Measurements from ENCODE around the gene CAMK2A. TPM values are rescaled to one million over a fixed set of nuclear protein-coding genes. Genes with fewer than 3 reads are reported as not detected.

Gene CAMK2A
- under 0.01 TPM for total RNA-seq

GRCh38 chr5:150289551-150290390 is at the start of gene CAMK2A:
Gene CAMK2A (minus strand): TSS chr5:150289773. CDS start chr5:150289625, 148 bp downstream.
- DNase-seq (ENCODE audit: low read depth in 2 of 3, low spot score in 2 of 3) = no peak

DNA sequence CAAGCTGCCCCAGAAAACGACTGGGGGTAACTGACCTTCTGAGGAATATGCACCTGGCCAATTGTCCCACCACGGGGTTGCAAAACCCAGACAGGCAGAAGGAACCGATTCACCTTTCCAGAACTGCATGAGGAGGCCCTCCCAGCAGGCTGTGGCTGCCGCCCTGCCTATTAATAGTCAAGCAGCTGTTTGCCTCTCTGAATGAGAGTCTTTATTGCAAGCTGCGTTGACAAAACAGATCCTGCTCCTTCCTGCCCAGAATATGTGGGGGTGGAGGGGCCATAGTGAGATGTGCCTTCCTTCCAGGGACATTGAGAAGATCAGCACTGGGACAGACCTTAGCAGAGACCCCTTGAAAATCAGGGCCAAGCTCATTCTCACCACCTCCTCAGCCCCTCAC is 49.6 kb upstream of the CAMK2A start:
- DNase-seq (ENCODE audit: low read depth in 2 of 3, low spot score in 2 of 3) = no peak

DNA sequence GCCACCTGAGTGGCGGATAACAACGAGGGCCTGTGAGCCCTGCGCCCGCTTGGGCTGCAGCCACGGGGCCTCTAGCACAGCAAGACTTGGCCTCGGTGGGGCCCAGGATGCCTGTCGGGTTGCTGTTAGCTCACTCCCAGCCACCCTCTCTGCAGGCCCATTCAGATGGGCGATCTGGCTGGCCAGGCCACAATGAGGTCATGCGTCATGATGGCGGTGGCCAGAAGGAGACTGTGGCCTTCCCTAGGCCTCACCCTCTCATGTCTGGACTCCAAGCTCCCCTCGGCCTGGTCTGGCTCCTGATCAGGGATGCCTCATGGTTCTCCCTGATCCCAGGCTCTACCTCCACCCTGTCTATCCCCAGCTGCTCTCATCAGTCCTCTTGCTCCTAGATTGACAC is 49.0 kb upstream of the CAMK2A start:
- no peak for DNase-seq (ENCODE audit: low read depth in 2 of 3, low spot score in 2 of 3)

GRCh38 chr5:150335778-150336177 is 46.2 kb upstream of the CAMK2A start:
- no peak for DNase-seq (ENCODE audit: low read depth in 2 of 3, low spot score in 2 of 3)

- no peak for DNase-seq (ENCODE audit: low read depth in 2 of 3, low spot score in 2 of 3)
Measured at GRCh38 chr5:150333400-150333799, 43.8 kb upstream of the CAMK2A start.

DNA sequence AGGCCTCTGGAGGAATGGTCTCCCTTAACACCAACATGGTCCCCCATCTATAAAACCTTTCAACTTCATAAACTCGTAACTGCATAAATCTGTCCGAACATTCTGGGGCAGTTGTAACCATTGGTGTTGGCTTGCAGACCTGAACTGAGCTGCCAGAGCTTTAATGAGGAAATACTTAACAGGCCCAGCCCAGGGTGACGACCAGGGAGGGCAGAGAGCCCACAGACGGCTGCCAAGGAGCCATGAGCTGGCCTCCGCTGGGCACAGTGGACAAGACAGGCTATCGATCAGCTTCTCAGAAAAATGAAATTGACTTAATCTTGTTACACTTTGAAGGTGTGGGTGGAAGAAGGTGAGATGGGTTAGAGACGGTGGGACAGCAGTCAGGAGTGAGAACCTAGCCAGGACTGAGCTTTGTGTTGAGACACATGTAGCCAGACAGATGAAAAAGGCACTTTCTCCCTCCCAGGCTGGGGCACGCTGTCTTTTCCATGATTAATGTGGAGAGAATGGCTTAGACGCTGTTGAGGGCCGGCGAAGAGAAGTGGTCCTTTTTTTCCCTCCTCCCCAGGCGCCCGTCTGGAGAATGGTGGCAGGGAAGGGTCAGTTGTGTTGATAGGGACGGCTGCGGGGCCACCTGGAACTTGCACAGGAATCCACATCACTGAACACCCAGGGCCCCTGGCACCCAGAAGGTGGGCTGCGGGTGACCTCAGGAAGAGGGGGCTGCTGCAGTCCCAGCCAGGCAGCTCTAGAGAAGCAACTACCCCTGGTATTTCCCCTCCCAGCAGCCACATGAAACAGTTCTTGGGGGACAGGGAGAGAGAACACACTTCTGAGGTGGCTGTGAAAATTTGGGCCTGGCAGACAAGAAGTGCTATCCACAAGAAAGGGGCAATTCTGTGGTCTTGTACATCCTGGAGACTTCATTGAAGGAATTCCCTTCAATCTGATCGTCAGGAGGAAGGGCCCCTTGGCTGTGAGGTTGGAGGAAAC is 40.6 kb upstream of the CAMK2A start:
- no peak for DNase-seq (ENCODE audit: low read depth in 2 of 3, low spot score in 2 of 3)

DNA sequence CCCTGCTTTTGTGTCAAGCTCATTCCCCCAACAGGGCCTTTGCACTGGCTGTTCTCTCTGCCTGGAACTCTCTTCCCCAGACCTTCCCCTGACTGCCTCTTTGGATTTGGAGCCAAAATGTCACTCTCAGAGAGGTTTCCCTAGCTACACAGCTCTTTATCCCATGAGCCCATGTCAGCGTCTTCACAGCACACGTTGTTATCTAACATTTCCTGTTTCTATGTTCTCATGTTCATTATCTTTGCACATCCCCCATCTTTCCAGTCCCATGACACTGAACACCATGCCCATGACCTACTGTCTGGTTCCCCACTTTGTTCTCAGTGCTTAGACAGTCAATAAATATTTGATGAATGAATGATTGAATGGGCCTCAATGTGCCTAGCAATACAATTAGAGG is 39.5 kb upstream of the CAMK2A start:
- DNase-seq (ENCODE audit: low read depth in 2 of 3, low spot score in 2 of 3) = no peak

DNA sequence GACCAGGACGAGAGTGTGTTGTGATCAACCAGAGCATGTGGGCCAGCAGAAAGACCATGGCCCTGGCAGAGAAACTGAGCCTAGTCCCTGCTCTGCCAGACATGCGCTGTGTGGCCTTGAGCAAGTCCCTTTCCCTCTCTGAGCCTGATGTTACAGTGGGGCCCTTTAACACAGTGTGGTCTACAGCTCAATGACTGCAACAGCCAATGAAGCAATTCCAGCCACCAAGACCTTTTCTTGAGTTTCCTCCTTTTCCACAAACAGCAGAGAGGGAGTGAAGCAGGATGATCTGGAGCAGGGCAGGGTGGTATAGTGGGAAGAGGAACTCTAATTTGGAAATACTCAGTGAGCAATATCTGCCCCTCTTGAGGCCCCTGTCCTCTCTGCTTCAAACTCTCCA is 38.9 kb upstream of the CAMK2A start:
- no peak for DNase-seq (ENCODE audit: low read depth in 2 of 3, low spot score in 2 of 3)

DNA sequence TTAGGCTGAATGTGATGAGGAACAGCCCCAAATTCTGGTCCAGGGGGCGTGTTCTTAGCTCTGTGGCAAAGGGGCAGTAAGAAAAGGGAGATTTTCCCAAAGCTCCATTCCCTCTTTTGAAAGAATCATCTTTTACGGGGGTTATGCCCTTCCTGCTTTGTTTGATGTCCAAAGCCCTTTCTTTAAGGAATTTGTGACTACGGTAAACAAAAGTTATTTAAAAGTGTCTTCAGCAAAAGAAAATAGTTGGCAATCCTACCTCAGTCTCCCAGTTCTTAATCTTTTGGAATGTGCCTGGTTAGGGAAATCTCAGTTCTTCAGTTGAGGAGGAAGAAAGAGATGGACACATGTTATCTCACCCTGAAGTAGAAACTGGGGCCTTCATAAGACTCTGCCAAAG is 37.6 kb upstream of the CAMK2A start:
- no peak for DNase-seq (ENCODE audit: low read depth in 2 of 3, low spot score in 2 of 3)

- no peak for DNase-seq (ENCODE audit: low read depth in 2 of 3, low spot score in 2 of 3)
Measured at GRCh38 chr5:150326707-150327106, 37.1 kb upstream of the CAMK2A start.

DNA sequence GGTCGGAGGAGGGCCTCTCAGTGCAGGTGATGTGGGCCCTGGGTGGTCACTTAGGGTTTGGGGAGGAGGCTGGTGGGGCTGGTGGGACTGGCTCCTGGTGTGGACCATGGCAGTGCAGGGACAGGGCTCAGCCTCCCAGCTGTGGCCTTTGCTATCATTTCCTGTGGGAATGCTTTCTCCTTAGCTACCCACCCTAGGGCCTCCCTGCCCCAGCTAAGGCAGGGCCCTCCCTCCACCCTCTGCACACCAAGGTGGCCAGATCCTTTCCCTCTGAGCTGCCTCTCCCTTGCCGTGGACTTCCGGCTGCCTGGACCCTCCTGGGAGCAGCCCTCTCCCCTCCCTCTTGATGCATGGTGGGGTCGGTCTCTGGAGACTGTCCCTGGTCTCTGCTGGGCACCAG is 35.9 kb upstream of the CAMK2A start:
- no peak for DNase-seq (ENCODE audit: low read depth in 2 of 3, low spot score in 2 of 3)

DNA sequence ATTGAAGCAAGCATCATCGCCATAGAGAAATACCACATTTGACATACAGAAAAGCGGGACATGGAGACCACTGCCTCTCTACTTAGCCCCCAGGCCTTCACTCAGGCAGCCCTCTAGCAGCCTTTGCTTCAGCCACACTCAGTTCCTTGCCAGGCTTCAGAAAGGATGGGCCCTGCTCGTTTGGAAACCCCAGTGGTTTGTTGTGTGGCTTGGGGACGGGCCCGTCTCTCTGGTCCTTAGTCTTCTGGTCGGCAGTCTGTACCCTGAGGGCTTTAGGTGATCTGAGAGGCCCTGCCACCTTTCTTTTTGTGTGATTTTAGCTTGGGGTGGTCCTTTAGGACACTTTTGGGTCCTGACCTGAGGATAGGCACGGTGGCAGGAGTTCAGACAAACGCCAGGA is 34.2 kb upstream of the CAMK2A start:
- DNase-seq (ENCODE audit: low read depth in 2 of 3, low spot score in 2 of 3) = no peak

DNA sequence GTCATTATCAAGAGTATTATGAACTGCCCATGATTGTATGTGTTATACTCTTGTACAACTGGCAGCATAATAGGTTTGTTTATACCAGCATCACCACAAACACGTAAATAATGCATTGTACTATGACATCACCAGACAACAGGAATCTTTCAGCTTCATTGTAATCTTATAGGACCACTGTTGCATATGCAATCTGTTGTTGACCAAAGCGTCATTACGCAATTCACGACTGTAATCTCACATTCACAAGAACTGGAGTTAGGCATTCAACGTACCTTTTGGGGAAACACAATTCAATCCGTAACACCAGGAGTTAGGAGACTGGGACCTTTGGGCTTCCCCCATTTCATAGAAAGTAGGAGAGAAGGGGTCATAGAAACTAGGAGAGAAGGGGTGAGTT is 33.5 kb upstream of the CAMK2A start:
- DNase-seq (ENCODE audit: low read depth in 2 of 3, low spot score in 2 of 3) = no peak

- DNase-seq (ENCODE audit: low read depth in 2 of 3, low spot score in 2 of 3) = no peak
Measured at GRCh38 chr5:150322202-150322601, 32.6 kb upstream of the CAMK2A start.

DNA sequence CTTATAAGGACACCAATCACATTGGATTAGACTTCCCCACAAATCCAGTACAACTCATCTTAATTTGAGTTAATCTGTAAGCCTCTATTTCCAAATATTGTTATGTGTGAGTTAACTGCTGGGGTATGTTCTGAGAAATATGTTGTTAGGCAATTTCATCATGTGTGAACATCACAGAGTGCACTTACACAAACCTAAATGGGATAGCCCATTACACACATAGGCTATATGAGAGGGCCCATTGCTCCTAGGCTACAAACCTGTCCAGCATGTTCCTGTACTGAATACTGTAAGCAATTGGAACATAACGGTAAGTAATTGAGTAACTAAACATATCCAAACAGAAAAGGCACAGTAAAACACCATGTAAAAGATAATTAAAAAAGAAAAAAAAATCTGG is 32.2 kb upstream of the CAMK2A start:
- no peak for DNase-seq (ENCODE audit: low read depth in 2 of 3, low spot score in 2 of 3)

DNA sequence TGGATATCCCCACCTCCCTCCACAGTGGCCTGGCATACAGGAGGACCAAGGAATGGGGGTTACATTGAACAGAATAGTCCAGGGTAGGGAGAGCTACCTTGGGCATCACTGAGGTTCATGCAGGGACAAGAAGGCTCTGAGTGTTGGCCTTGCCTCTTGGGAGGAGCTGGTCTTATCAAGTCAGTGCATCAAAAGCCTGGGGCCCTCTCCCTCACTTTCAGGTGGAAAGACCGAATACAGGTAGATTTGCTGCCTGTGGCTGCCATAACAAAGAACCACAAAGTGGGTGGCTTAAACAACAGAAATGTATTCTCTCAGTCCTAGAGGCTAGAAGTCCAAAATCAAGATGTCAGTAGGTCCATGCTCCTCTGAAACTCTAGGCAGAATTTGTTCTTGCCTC is 31.6 kb upstream of the CAMK2A start:
- DNase-seq (ENCODE audit: low read depth in 2 of 3, low spot score in 2 of 3) = no peak

- DNase-seq (ENCODE audit: low read depth in 2 of 3, low spot score in 2 of 3) = no peak
Measured at GRCh38 chr5:150320044-150320613, 30.6 kb upstream of the CAMK2A start.

DNA sequence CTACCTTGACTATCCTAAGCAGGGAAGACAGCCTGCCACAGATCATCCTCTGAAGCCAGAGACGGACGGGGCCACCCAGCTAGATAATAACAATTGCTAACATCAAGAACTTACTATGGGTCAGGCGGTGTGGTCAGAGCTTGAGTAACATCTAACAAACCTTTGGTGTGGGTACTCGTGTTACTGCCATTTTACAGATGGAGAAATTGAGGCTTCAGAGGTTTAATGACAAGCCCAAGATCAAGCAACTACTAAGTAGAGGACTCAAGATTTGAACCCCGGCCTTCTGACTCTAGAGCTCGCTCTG is 29.9 kb upstream of the CAMK2A start:
- no peak for DNase-seq (ENCODE audit: low read depth in 2 of 3, low spot score in 2 of 3)

GRCh38 chr5:150318613-150319483 is 29.3 kb upstream of the CAMK2A start:
- no peak for DNase-seq (ENCODE audit: low read depth in 2 of 3, low spot score in 2 of 3)
